PC-9 (cell line): Measurements from ENCODE around the gene DNM1.

Experiments used
- EZH2 ChIP-seq: fragments of 200-600 bp; sonication (generic); IDR thresholded peaks from 2 replicates; pipeline ENCODE4 v1.8.0; 2017; ENCODE audit warnings: antibody characterized with exemption, low read depth
- TF ChIP-seq, protein P1 (sequence below): fragments of 200-600 bp; sonication (generic); conservative IDR thresholded peaks from 2 replicates; pipeline ENCODE4 v1.6.1; 2017; ENCODE audit warnings: mixed run types, antibody characterized with exemption, mild to moderate bottlenecking, moderate library complexity

GRCh38 chr9:128257086-128257825 lies 54.1 kb downstream of the DNM1 start:
- TF ChIP-seq, protein P1, sequence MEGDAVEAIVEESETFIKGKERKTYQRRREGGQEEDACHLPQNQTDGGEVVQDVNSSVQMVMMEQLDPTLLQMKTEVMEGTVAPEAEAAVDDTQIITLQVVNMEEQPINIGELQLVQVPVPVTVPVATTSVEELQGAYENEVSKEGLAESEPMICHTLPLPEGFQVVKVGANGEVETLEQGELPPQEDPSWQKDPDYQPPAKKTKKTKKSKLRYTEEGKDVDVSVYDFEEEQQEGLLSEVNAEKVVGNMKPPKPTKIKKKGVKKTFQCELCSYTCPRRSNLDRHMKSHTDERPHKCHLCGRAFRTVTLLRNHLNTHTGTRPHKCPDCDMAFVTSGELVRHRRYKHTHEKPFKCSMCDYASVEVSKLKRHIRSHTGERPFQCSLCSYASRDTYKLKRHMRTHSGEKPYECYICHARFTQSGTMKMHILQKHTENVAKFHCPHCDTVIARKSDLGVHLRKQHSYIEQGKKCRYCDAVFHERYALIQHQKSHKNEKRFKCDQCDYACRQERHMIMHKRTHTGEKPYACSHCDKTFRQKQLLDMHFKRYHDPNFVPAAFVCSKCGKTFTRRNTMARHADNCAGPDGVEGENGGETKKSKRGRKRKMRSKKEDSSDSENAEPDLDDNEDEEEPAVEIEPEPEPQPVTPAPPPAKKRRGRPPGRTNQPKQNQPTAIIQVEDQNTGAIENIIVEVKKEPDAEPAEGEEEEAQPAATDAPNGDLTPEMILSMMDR: no peak
- TF ChIP-seq EZH2: no peak
